Fibroblast of skin of right quadriceps (primary cell): ENCODE measurements around the gene CAPN10.

Experiments used
- DNase-seq: peaks from one replicate; pipeline ENCODE4 v3.0.0-alpha.2; 2013

Gene CAPN10

DNA sequence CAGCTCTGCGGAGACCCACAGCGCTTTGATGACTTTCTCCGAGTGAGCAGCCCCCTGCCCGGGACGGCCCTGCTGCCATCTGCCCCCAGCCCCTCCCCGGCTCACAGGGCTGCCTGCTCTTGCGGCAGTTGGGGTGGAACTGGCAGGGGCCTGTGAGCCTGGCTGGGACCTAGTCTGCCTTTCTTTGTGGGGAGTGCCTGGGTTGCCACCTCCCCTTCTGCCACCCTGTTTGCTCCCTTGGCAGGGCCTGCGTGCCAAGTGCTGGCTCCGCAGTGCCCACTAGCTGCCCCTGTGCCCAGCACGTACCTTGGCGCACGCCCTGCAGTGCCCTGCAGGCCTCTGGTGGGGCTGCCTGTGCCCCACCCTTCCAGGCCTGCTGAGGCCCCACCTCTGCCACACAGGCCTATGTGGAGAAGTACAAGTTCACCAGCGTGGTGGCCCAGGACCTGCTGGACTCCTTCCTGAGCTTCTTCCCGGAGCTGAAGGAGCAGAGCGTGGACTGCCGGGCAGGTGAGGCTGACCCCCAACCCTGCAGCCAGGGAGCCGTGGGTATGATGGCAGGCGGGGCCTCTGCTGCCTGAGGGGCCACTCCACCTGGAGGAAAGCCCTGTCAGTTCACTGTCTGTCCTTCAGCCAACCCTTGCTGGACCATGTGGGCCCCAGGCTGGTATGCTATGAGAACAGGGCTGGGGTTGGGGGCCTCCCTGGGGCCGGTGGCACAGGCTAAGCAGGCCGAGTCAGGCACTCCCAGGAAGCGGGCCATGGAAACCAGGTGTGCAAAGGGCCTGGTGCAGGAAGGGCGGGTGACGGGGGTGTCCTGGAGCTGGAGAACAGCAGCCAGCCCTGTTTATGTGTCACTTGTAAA lies 11.2 kb upstream of the CAPN10 start:
- DNase-seq = no peak

GRCh38 chr2:240576036-240576435 lies 10.5 kb upstream of the CAPN10 start:
- no peak for DNase-seq

DNA sequence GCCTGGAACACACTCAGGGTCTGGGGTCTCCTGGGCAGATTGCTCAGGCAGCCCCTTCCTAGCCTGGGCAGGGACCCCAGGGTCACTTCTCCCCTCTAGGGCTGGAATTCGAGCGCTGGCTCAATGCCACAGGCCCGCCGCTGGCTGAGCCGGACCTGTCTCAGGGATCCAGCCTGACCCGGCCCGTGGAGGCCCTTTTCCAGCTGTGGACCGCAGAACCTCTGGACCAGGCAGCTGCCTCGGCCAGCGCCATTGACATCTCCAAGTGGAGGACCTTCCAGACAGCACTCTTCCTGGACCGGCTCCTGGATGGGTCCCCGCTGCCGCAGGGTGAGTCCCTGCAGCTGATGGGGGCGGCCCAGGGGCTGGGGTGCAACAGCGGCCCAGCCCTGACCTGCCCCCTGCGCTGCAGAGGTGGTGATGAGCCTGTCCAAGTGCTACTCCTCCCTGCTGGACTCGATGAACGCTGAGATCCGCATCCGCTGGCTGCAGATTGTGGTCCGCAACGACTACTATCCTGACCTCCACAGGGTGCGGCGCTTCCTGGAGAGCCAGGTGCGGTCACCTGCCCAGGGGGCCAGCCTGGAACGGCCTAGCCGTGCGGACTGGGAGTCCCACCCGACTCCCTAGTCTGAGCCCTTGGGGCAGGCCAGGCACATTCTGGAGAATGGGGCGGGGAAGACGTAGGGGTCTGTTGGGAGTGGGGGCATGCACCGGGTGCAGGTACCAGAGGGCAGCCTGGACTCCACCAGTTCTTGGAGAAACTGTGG lies 9.9 kb upstream of the CAPN10 start:
- no peak for DNase-seq

DNA sequence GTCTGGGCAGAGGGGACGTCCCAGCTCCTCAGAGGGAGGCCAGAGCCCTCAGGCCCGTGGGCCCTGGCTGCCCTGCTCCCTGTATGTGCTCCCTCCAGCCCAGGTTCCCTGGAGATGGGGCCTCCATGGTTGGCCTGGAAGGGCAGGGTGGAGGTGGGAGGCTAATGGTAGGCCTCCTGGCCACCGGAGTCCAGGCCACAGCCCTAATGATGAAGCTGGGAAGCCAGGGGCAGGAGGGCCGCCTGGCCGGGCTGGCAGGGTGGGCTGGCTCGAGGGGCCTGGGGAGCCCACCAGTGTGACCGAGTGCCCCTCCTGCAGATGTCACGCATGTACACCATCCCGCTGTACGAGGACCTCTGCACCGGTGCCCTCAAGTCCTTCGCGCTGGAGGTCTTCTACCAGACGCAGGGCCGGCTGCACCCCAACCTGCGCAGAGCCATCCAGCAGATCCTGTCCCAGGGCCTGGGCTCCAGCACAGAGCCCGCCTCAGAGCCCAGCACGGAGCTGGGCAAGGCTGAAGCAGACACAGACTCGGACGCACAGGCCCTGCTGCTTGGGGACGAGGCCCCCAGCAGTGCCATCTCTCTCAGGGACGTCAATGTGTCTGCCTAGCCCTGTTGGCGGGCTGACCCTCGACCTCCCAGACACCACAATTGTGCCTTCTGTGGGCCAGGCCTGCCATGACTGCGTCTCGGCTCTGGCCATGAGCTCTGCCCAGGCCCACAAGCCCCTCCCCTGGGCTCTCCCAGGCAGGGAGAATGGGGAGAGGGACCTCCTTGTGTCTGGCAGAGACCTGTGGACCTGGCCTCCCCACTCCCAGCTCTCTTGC lies 9.0 kb upstream of the CAPN10 start:
- no peak for DNase-seq

GRCh38 chr2:240578110-240578450 lies 8.5 kb upstream of the CAPN10 start:
- no peak for DNase-seq

DNA sequence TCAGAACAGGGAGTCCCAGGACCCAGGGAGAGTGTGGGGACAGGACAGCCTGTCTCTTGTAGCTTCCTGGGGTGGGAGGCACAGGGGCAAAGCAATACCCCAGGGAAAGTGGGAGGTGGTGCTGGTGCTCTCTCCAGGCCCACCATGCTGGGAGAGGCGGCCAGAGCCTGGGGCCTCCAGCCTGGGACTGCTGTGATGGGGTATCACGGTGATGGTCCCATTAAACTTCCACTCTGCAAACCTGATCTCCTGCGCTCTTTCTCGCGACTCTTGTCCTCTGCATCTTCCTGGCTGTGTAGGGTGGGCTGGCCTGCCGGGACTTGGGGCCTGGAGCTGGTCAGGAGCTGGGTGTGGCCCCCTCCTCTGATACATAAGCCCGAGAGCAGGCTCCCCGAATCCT lies 8.0 kb upstream of the CAPN10 start:
- no peak for DNase-seq

DNA sequence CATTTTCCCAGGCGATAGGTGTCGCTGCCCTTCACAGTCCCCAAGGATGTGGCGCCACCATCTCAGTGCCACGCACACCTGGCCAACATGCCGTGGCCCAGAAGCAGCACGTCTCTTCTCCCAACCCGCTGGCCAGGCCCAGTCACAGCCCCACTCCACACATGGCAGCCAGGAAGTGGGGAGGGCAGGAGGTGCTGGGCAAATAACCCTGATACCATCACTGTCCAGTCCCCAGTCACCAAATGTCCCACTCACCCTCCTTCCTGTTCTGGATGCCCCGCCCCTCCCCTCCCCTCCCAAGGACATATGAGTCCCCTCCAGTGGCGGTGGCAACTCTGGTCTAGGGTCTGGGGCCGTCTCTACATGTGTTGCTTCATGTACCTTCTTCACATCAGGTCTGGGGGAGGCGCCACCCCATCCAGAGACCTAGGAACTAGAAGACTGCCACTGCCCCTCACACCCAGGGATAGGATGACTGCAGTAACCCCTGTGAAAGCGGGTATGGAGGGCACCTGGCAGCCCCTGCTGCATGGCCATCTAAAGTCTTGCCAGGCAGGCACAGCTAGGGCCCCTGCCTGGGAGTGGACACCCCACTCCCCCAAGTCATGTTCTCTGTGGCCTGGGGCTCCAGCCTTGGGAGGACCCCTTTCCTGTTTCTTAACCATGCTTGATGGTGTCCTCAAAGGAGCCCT lies 7.3 kb upstream of the CAPN10 start:
- no peak for DNase-seq

GRCh38 chr2:240579771-240580614 lies 6.5 kb upstream of the CAPN10 start:
- peak; percentile 32 for DNase-seq

GRCh38 chr2:240581811-240582210 lies 4.7 kb upstream of the CAPN10 start:
- DNase-seq = no peak

- DNase-seq = no peak
These were observed 3.8 kb upstream of the CAPN10 start for GRCh38 chr2:240582781-240583180.

- no peak for DNase-seq
These were observed 2.8 kb upstream of the CAPN10 start for GRCh38 chr2:240583774-240584173.

DNA sequence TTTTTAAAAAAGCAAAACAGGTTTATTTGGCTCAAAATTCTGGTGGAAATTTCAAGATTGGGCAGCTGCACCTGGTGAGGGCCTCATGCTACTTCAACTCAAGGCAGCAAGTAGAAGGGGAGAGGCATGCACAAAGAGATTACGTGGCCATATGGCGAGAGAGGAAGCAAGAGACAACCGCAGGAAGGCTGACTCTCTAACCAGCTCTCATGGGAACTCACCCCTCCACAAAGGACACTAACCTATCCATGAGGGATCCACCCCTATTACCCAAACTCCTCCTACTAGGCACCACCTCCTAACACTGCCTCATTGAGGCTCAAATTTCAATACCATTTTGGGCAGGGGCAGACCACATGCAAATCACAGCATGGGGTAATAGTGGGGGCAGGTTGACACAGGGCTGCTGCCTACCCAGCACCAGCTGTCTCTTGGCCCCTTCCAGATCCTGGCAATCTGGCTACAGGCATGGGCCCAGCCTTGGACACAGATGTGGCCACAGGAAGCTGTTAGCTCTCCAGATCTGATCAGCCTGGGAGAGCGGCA lies 2.0 kb upstream of the CAPN10 start:
- peak; percentile 35 for DNase-seq

- DNase-seq = no peak
These were observed 1.4 kb upstream of the CAPN10 start for GRCh38 chr2:240585101-240585500.

DNA sequence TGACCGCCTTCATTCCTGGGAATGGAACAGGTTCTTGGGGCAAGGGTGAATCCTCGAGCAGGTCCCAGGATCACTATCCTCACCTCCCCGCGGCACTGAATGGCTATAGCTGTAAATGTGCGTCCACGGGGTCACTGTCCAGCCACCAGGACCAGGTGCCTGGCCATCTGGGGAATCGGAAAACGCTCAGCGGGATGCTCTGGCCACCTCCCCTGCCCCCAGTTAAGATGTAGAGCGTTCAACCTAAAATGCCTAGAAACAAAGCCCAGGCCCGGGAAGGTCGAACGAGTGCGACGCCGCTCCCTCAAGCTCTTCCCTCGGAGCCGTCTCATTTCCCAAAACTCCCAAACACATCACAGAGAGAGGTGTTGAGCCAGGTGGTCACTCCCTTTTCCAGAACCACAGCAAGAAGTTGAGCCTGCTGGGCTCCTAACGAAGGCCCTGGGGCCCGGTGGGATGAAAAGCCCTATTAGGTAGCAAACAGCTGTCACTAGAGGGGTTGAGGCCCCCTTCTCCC lies 795 bp upstream of the CAPN10 start:
- no peak for DNase-seq

DNA sequence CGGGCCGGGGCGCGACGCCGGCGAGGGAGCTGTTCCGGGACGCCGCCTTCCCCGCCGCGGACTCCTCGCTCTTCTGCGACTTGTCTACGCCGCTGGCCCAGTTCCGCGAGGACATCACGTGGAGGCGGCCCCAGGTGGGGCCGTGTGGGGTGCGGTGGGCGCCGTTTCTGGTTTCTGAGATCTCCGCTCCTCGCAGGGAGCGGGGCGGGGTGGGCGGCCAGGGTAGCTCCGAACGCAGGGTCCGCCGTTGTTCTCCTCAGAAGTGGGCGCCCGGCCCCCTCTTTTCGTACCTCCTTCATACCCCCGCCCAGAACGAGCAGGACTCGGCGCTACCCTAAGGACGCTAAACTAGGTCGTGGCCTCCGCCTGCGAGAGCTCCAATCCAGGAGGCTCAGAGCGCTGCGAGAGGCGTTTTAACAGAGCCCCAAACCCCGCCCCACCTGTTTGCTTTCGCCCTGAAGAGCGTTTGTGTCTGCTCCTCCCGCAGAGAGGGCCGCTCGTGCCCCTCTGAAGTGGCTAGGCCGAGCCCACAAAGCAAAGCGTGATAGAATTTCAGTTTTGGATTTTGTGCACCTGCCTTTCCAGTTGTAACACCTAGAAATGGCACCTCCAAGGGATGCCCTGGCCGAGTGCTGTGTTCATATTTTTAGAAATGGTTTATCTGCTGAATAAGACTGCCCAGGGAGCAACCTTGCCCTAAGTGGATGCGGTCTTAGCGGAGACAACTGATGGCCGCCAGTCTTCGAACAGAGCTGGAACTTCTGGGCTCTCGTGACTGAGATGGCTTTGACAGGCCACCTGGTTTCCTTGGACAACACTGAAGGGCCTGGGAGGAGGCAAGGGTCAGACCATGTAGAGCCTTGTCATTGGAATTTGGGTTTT lies 626 bp downstream of the CAPN10 start:
- no peak for DNase-seq

DNA sequence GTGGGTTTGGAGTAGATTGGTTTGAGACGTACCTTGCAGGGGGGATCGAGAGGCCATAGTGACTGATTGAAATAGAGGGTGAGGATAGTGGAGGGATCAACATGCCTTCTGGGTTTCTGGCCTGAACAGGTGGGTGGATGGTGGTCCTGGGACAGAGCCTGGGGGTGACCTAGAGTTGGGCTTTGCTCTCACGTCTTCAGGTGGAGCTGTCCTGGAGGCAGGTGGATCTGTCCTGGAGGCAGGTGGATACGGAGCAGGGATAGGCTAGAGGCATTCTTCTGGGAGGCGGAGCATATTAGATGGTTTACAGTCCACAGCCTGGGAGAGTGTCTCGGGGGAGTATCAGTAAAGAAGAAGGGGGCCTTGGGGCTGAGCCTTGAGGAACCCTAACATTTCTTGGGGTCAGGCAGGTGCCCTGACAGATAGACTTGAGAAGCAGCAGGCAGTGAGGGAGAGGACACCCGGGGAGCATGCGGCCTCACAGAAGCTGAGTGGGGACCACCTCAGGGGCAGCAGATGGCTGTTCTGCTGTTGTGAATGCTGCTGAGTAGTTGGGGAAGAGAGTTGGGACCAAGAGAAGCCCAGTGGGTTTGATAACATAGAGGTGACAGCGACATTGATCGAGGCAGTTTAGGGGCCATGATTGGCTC lies 1.6 kb downstream of the CAPN10 start:
- DNase-seq = no peak

DNA sequence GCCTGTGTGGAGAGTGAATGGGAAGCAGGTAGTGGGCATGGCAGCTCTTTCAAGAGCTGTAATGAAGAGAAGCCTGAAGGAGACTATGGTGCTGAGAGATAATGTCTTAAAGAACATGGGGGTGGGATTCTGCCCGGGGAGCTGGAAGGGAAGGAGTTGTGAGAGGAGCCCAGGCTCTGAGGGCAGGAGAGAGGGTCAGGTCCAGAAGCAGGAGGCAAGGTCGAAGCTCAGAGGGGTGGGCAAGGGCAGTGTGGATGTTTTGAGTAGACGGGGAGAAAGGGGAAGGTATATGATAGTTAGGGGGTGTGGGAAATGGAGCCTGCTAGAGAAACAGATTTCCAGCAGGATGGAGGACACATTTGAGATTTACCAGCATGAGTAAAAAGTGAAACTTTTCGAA lies 2.1 kb downstream of the CAPN10 start:
- no peak for DNase-seq

DNA sequence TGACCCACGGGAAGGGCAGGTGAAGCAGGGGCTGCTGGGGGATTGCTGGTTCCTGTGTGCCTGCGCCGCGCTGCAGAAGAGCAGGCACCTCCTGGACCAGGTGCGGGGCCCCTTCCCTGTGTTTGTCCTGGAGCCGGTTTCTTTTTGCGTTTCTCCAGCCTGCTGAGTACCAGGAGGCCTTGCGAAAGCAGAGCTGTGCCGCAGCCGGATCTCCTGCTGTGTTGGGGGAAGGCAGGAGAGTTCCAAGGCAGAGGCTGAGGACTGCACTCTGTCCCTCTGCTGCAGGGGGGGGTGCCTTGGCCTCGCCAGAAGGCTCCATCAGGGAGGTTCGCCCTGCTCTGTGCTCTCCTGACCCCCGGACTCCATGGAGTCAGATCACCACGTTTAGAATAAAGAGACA lies 2.8 kb downstream of the CAPN10 start:
- no peak for DNase-seq

DNA sequence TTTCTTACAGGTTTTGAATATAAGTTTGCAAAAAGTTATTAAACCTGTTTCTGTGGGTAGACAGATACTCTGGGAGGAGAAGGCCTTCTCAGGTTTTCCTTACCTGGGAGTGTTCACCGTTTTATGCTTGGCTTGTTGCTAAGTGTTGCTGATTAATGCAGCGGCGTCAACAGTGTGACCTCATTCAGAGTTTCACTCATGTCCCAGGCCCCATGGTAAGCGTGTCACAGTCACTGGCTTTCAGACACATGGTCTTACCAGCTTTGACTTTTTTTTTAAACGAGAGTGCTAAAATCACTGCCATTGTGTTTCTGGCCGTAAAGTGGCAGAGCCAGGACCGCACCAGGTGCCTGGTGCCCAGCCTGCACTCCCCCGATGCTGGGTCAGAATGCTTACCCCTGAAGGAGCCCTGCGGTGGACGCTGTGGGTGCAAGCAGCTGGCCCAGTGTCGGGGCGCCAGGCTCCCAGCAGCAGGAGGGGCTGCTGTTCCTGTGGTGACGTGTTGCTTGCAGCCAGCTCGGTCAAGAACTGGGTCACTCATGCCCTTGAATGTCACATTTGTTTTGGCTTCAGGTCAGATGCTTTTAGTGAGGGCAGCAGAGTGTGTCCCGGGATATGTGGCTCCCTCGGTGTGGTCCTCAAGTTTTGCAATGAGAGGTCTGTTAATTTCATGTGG lies 3.5 kb downstream of the CAPN10 start:
- DNase-seq = no peak
